Cerebellar cortex (tissue), 1 donor: ENCODE data around the gene MAD2L1BP.
A peak's percentile ranks its signal among the peaks of the same experiment; 100 is the strongest.
"Not testable (repeated sequence)": the region's sequence is repeated elsewhere in the genome, so short reads cannot be mapped to it uniquely, and the experiment has no call there.

Experiments used
- DNase-seq: peaks from one replicate; pipeline ENCODE4 v3.0.0-alpha.2; 2015; ENCODE audit warnings: low spot score

Gene MAD2L1BP

GRCh38 chr6:43627008-43627825 is 8.4 kb upstream of the MAD2L1BP start:
- peak; percentile 65 for DNase-seq

- DNase-seq, result peak; percentile 61
These were observed 7.1 kb upstream of the MAD2L1BP start for GRCh38 chr6:43628393-43629103.

GRCh38 chr6:43629104-43629504 is 6.5 kb upstream of the MAD2L1BP start, which contains the start of gene GTPBP2:
GTPBP2 (minus strand) TSS chr6:43629264; CDS start chr6:43629162, 102 bp downstream.
- DNase-seq, result peak; percentile 99

- DNase-seq, result peak; percentile 99
These were observed 5.9 kb upstream of the MAD2L1BP start for GRCh38 chr6:43629505-43630300.

- peak; percentile 41 for DNase-seq
These were observed 4.5 kb upstream of the MAD2L1BP start for GRCh38 chr6:43630980-43631619.

- not testable (repeated sequence) for DNase-seq
These were observed 2.6 kb upstream of the MAD2L1BP start for GRCh38 chr6:43633002-43633401.

GRCh38 chr6:43634702-43635303 is 837 bp upstream of the MAD2L1BP start:
- DNase-seq, result peak; percentile 52

GRCh38 chr6:43636308-43636659 is 644 bp downstream of the MAD2L1BP start:
- peak; percentile 25 for DNase-seq

- no peak for DNase-seq
These were observed 4.6 kb downstream of the MAD2L1BP start for GRCh38 chr6:43639984-43640800.

- peak; percentile 76 for DNase-seq
These were observed 9.4 kb downstream of the MAD2L1BP start, which contains the start of gene RSPH9 for GRCh38 chr6:43644940-43645612. RSPH9 (plus strand) TSS chr6:43645036; CDS start chr6:43645099, 63 bp downstream.

GRCh38 chr6:43645613-43645964 is 9.9 kb downstream of the MAD2L1BP start:
- DNase-seq, result no peak

GRCh38 chr6:43647613-43648012 is 12.0 kb downstream of the MAD2L1BP start:
- DNase-seq, result no peak

GRCh38 chr6:43648248-43648647 is 12.6 kb downstream of the MAD2L1BP start:
- DNase-seq, result no peak

- DNase-seq, result not testable (repeated sequence)
These were observed 17.2 kb downstream of the MAD2L1BP start for GRCh38 chr6:43652822-43653221.

GRCh38 chr6:43657221-43657802 is 21.7 kb downstream of the MAD2L1BP start:
- no peak for DNase-seq

GRCh38 chr6:43658161-43658560 is 22.5 kb downstream of the MAD2L1BP start:
- no peak for DNase-seq

- not testable (repeated sequence) for DNase-seq
These were observed 27.3 kb downstream of the MAD2L1BP start for GRCh38 chr6:43662948-43663347.

- no peak for DNase-seq
These were observed 29.7 kb downstream of the MAD2L1BP start for GRCh38 chr6:43665376-43665775.

GRCh38 chr6:43666196-43666920 is 30.7 kb downstream of the MAD2L1BP start:
- no peak for DNase-seq
